Breast epithelium (tissue), 3 donors: ENCODE results near the gene SANBR.

Experiments
- CTCF ChIP-seq, 3 donors: fragments of 450-650 bp; IDR thresholded peaks; one replicate each; pipeline ENCODE4 v1.5.1; 2016 to 2017; ENCODE audit warnings: antibody characterized with exemption in 3 of 3, mild to moderate bottlenecking in 3 of 3, moderate library complexity in 3 of 3
- POLR2A ChIP-seq: fragments of 450-650 bp; IDR thresholded peaks from one replicate; pipeline ENCODE4 v1.6.1; 2016; ENCODE audit warnings: antibody characterized with exemption, mild to moderate bottlenecking, moderate library complexity
- POLR2AphosphoS5 ChIP-seq, 3 donors: sonication (generic); formaldehyde crosslinking; IDR thresholded peaks; one replicate each; pipeline ENCODE4 v1.6.1; 2017; ENCODE audit warnings: antibody characterized with exemption in 3 of 3

DNA sequence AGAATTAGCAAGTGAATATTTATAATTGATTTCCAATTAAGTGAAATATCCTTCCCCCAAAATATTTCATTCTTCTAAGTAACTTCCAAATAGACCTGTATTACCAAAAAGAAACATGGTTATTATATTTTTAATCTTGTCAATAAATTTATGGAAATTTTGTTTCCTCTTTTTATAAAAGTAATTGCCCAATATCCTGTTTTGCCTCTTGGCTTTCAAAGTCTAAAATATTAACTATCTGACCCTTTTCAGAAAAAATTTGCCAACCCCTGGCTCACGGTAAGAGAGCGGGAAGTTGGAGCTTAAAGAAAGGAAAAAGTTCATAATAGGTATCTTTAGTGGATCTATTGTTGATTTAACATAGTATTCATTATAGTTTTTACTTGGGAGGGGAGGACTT is 20.4 kb upstream of the SANBR start:
- TF ChIP-seq POLR2A (no peak), POLR2AphosphoS5 (IDR thresholded peaks at IDR 0.05) (no peak), CTCF (IDR thresholded peaks at IDR 0.05) (no peak)
